Adrenal gland (tissue), 12 donors: Measurements from ENCODE around the gene EVL. TPM values are rescaled to one million over a fixed set of nuclear protein-coding genes. Genes with fewer than 3 reads are reported as not detected.

Source experiments
- DNase-seq, 7 donors: peaks; one replicate each; pipeline ENCODE4 v3.0.0-alpha.2; 2019 to 2020
- H3K27ac ChIP-seq, 5 donors: fragments of 200-600 bp; sonication (generic) in 4 of 5; 1 replicate in 3 of 5; 2 replicates in 2 of 5; pipeline versions ENCODE4 v1.5.1 to v1.8.0; 2016 to 2020; ENCODE audit warnings: mild to moderate bottlenecking in 1 of 5
- H3K27me3 ChIP-seq: fragments of 200-600 bp; 2 replicates; pipeline ENCODE4 v1.8.0; 2021
- H3K36me3 ChIP-seq, 2 donors: fragments of 200-600 bp; replicated peaks in 1 of 2; 1 replicate in 1 of 2; 2 replicates in 1 of 2; pipeline versions ENCODE4 v1.5.1 to v1.8.0; 2018 to 2022
- H3K4me1 ChIP-seq, 2 donors: fragments of 200-600 bp; replicated peaks in 1 of 2; 1 replicate in 1 of 2; 2 replicates in 1 of 2; pipeline versions ENCODE4 v1.5.1 to v1.8.0; 2018 to 2021
- H3K4me3 ChIP-seq, 4 donors: fragments of 200-600 bp; sonication (generic) in 3 of 4; one replicate each; pipeline ENCODE4 v1.5.1; 2016 to 2018
- H3K9me3 ChIP-seq, 3 donors: fragments of 200-600 bp; sonication (generic) in 1 of 3; replicated peaks in 1 of 3; 1 replicate in 2 of 3; 2 replicates in 1 of 3; pipeline versions ENCODE4 v1.5.1 to v1.8.0; 2016 to 2021
- POLR2A ChIP-seq, 2 donors: fragments of 450-650 bp; IDR thresholded peaks; one replicate each; pipeline ENCODE4 v1.6.1; 2017; ENCODE audit warnings: antibody characterized with exemption in 2 of 2, mild to moderate bottlenecking in 2 of 2, moderate library complexity in 1 of 2
- WGBS, 4 donors: extraction: QIAGEN DNeasy Blood & Tissue Kit in 2 of 4; methylation state at CpG; one replicate each; pipeline versions ENCODE4 v1.1.5 to v1.1.7; 2013 to 2017; 5-methylcytosine and 5-hydroxymethylcytosine counted together
- intact Hi-C, 2 donors: fragments of 100-400 bp; cut with DNase I; formaldehyde crosslinking; loops; one replicate each; pipeline versions ENCODE4 v1.14.1 to v1.15.0; 2022 to 2023
- polyA plus RNA-seq, 3 donors: library from polyadenylated mRNA; stranded (reverse); fragments of 200-250 nt in 2 of 3; fragments of 350-450 nt in 1 of 3; fragmentation: Illumina TruSeq in 1 of 3; extraction: RNeasy Lipid Tissue Mini Kit (QIAGEN cat#74804) in 1 of 3; gene quantifications; one replicate each; pipeline ENCODE4 v1.2.3, GENCODE V29; 2013 to 2014
- total RNA-seq, 9 donors: library from RNA; depleted of rRNA in 4 of 9; stranded (reverse); fragments of >200 nt in 4 of 9; fragments of 120-200 nt in 1 of 9; fragmentation: NEBNext Ultra II Directional in 1 of 9; extraction: Animal tissue kit (Norgen Biotek cat#: 25700) in 1 of 9; gene quantifications; one replicate each; pipeline versions ENCODE4 v1.1.0 to v1.2.4, GENCODE V29; 2013 to 2023
- TF ChIP-seq, protein P1 (sequence below), 6 experiments: fragments of 450-650 bp in 4 of 6; fragments of 200-600 bp in 2 of 6; sonication (generic) in 1 of 6; IDR thresholded peaks; 1 replicate in 5 of 6; 2 replicates in 1 of 6; pipeline versions ENCODE4 v1.5.1 to v1.8.0; 2016 to 2021; ENCODE audit warnings: antibody characterized with exemption in 6 of 6, mild to moderate bottlenecking in 2 of 6, moderate library complexity in 1 of 6
- donor health status: healthy with polysubstance abuse.
- donor health status: Bipolar disorder and iron deficiency.
- donor health status: DM: yes; HTN: yes; CAD: no.
- donor health status: DM: no; HTN: no; CAD: no.
- donor health status: DM: no; HTN: no; CAD: no.
- donor health status: DM: yes; HTN: yes; CAD: no.

Gene EVL
- total and polyA plus RNA-seq, 12 donors = 23.7 to 209 (median 46.8) TPM

DNA sequence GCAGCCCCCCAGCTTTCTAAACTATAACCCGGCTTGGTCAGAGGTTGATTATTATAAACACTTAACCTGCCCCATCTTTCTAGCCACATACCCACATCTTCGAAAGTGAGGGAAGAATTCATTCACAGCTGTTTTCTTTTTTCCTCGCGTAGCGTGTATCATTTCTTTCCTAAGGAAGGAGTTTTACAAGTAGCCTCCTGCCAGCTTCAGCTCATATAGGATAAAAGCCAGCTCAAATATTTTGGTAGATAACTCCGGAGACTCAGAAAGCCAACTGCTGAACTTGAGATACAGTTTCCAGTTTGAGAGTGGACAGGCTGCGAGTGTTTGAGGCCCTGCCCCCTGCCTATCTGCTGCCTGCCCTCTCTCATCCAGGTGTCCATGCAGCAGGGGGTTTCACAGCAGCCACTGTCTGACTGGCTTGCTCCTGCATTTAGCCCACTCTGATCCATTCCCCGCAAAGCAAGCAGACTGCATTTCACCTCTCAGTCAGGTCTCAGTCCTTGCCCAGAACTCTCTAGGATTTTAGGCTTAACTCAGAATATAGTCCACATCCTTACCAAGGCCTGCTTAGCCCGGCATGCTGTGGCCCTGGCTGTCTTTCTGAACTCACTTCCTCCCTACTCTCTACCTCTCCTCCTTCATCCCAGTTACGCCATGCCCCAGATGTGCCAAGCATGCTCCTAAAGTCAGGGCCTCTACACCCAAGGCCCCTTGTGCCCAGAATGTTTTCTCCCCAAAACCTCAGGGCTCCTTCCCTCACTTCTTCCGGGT lies 46.9 kb downstream of the EVL start:
- Histone ChIP-seq H3K4me1 (no peaks in the 10 kb centered on the region), H3K4me3 (no peak overlapping the region), H3K27ac (no peak overlapping the region), H3K36me3 (no peaks in the 10 kb centered on the region), H3K9me3 (no peaks in the 10 kb centered on the region), H3K27me3 (no peaks in the 10 kb centered on the region)
- intact Hi-C loops = no loop called here
- DNase-seq = no peak
- WGBS, 4 donors = 79 to 90% (median 86%) methylated on average over 11 of the region's 11 CpGs
- no peak for TF ChIP-seq POLR2A (IDR thresholded peaks at IDR 0.05)
- TF ChIP-seq, protein P1, sequence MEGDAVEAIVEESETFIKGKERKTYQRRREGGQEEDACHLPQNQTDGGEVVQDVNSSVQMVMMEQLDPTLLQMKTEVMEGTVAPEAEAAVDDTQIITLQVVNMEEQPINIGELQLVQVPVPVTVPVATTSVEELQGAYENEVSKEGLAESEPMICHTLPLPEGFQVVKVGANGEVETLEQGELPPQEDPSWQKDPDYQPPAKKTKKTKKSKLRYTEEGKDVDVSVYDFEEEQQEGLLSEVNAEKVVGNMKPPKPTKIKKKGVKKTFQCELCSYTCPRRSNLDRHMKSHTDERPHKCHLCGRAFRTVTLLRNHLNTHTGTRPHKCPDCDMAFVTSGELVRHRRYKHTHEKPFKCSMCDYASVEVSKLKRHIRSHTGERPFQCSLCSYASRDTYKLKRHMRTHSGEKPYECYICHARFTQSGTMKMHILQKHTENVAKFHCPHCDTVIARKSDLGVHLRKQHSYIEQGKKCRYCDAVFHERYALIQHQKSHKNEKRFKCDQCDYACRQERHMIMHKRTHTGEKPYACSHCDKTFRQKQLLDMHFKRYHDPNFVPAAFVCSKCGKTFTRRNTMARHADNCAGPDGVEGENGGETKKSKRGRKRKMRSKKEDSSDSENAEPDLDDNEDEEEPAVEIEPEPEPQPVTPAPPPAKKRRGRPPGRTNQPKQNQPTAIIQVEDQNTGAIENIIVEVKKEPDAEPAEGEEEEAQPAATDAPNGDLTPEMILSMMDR (IDR thresholded peaks at IDR 0.05) = no peak

DNA sequence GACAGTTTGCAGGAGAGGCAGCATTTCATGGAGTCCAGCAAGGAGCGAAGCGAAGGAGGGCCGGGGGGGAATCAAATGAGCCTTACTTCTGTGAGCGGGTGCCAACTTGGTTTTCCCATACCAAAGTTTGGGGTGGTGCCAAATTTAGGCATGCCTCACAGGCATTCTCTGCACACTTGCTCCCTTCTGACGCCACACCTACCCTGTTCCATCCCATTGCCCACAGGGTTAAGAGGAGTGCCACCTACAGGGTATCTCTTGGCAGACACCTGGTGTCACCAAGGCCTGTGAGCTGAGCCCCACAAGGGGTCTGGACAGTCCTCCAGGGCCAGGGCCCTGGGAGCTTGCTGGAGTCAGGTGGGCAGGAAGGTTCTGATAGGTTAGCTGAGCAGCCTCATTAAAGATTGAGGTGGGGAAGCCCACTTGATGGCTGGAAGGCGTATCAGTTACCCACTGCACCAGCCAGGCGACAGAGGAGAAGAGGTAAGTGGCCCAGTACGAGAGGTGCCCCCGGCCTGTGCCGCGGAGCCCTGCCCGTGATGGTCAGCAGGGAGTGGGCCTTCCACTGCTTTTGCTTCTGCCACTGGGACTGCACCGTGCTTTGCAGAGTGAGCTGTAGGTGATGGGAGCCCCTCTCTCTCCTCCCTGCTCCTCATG lies 49.0 kb downstream of the EVL start:
- WGBS, 4 donors = 96 to 98% (median 96%) methylated on average over 5 to 13 of the region's 13 CpGs
- no peak for DNase-seq
- Histone ChIP-seq H3K9me3 (no peaks in the 10 kb centered on the region), H3K4me3 (no peak overlapping the region), H3K4me1 (no peaks in the 10 kb centered on the region), H3K27me3 (no peaks in the 10 kb centered on the region), H3K27ac (no peak overlapping the region), H3K36me3 (no peaks in the 10 kb centered on the region)
- TF ChIP-seq, protein P1 (IDR thresholded peaks at IDR 0.05) = no peak
- TF ChIP-seq POLR2A (IDR thresholded peaks at IDR 0.05) = no peak
- intact Hi-C loops = no loop called here

DNA sequence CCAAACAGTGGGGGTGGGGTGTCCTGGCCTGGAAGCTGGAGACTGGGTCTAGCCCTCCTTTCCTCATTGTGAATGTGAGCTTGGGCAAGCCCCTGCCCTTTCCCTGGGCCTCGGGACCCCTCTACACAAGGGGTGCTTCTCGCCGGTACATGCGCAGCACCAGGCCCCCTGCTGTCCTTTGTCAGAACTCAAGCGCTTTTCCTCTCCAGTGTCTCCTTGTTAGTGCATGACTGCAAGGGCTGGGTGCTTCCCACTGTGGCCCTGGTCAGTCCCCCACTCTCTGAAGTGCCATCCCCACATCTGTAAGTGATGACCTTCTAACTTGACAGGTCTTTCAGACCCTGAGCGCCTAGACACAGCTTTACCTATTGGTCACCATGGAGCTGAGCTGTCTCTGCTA lies 50.0 kb downstream of the EVL start:
- H3K9me3 ChIP-seq = no peaks in the 10 kb centered on the region
- no peak overlapping the region for H3K27ac ChIP-seq
- H3K4me1 ChIP-seq = no peaks in the 10 kb centered on the region
- H3K36me3 ChIP-seq = no peaks in the 10 kb centered on the region
- 92 to 96% (median 94%) methylated on average over 6 of the region's 6 CpGs for WGBS, 4 donors
- TF ChIP-seq POLR2A (IDR thresholded peaks at IDR 0.05) = no peak
- TF ChIP-seq, protein P1 (IDR thresholded peaks at IDR 0.05) = no peak
- no peaks in the 10 kb centered on the region for H3K27me3 ChIP-seq
- DNase-seq = no peak
- intact Hi-C loops = no loop called here
- H3K4me3 ChIP-seq = no peak overlapping the region

DNA sequence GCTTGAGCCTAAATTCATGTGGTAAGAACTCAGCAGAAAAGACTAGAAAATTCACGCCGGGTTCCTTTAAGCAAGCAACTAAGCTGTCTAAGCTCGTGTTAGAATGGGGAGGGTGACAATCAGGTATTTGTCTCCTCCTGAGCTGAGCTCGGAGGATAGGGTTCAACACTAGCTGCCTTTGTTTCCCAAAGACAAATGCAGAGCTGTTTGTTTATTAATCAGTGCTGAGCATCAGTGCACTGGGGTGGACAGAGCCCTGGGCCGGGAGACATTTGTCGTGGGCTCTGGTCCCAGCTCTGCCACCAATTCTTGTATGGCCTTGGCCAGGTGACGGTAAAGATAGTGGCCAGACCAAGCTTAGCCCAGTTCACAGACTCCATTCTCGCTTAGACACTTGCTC lies 50.5 kb downstream of the EVL start:
- Histone ChIP-seq H3K4me1 (no peaks in the 10 kb centered on the region), H3K27ac (no peak overlapping the region), H3K27me3 (no peaks in the 10 kb centered on the region), H3K36me3 (no peaks in the 10 kb centered on the region), H3K4me3 (no peak overlapping the region), H3K9me3 (no peaks in the 10 kb centered on the region)
- intact Hi-C loops = no loop called here
- TF ChIP-seq POLR2A (IDR thresholded peaks at IDR 0.05) = no peak
- TF ChIP-seq, protein P1 (IDR thresholded peaks at IDR 0.05) = no peak
- no peak for DNase-seq
- 86 to 92% (median 91%) methylated on average over 7 to 8 of the region's 8 CpGs for WGBS, 4 donors
